HepG2 (cell line): ENCODE measurements around the gene DAB1.
A peak's percentile ranks its signal among the peaks of the same experiment; 100 is the strongest.

ENCODE experiments used
- HNF1B ChIP-seq: sonication (generic); formaldehyde crosslinking; IDR thresholded peaks from 2 replicates; pipeline ENCODE4 v1.5.1; 2020; ENCODE audit warnings: mild to moderate bottlenecking, moderate library complexity, missing genetic modification reagents
- NR2F2 ChIP-seq: IDR thresholded peaks from 2 replicates; pipeline ENCODE4 v1.6.1; 2012; ENCODE audit warnings: low read depth, inconsistent platforms, borderline replicate concordance
- POLR2A ChIP-seq, 2 experiments: IDR thresholded peaks; 2 replicates each; pipeline ENCODE4 v1.6.1; 2011; ENCODE audit warnings: low read depth in 2 of 2, low read length in 2 of 2, mild to moderate bottlenecking in 1 of 2, moderate library complexity in 1 of 2; ENCODE audit not compliant: insufficient read depth in 1 of 2
- POLR2AphosphoS2 ChIP-seq: IDR thresholded peaks from 2 replicates; pipeline ENCODE4 v1.6.1; 2011; ENCODE audit warnings: low read depth, low read length, improper control_type of control experiment
- PREB ChIP-seq: sonication (generic); formaldehyde crosslinking; IDR thresholded peaks from 2 replicates; pipeline ENCODE4 v1.4.0; 2020; ENCODE audit warnings: missing genetic modification reagents
- RFX5 ChIP-seq: IDR thresholded peaks from 2 replicates; pipeline ENCODE4 v1.6.1; 2011; ENCODE audit warnings: low read depth, low read length, improper control_type of control experiment
- SMC3 ChIP-seq: IDR thresholded peaks from 2 replicates; pipeline ENCODE4 v1.6.1; 2011; ENCODE audit warnings: low read length, improper control_type of control experiment
- SP1 ChIP-seq, 2 experiments: fragments of 450-650 bp in 1 of 2; sonication (generic) in 1 of 2; formaldehyde crosslinking in 1 of 2; IDR thresholded peaks; 2 replicates each; pipeline versions ENCODE4 v1.4.0 to v1.6.1; 2016 to 2020; ENCODE audit warnings: missing genetic modification reagents in 1 of 2
- ZNF589 ChIP-seq: sonication (generic); formaldehyde crosslinking; conservative IDR thresholded peaks from 2 replicates; pipeline ENCODE4 v1.8.0; 2022; ENCODE audit warnings: mild to moderate bottlenecking, moderate library complexity, missing genetic modification reagents

- TF ChIP-seq NR2F2, result no peak
- peak; percentile 11; the same call in 1 of the 2 replicates for TF ChIP-seq SMC3
- TF ChIP-seq HNF1B (CRISPR knock-in tag), result peak; percentile 74
- no peak for TF ChIP-seq PREB
- TF ChIP-seq ZNF589, result no peak
- TF ChIP-seq SP1 (IDR thresholded peaks at IDR 0.05), result no peak
- TF ChIP-seq SP1 (CRISPR knock-in tag; IDR thresholded peaks at IDR 0.05), result no peak
- TF ChIP-seq RFX5, result no peak
- no peak for TF ChIP-seq POLR2A (IDR thresholded peaks at IDR 0.05; ENCODE audit: insufficient read depth in 1 of 2, low read depth in 2 of 2, low read length in 2 of 2)
- TF ChIP-seq POLR2AphosphoS2, result no peak
These were observed 457.8 kb downstream of the DAB1 start, which contains the start of gene C8B for GRCh38 chr1:56965916-56966697.
